Limb (tissue), 2 donors: ENCODE measurements around the gene TDRD7.
"Not testable (repeated sequence)": the region's sequence is repeated elsewhere in the genome, so short reads cannot be mapped to it uniquely, and the experiment has no call there.

ENCODE experiments used
- DNase-seq, 2 donors: peaks; one replicate each; pipeline ENCODE4 v3.0.0-alpha.2; 2016; ENCODE audit errors: extremely low spot score in 2 of 2

Gene TDRD7

GRCh38 chr9:97419309-97419867, 7.5 kb downstream of the TDRD7 start:
- DNase-seq = no peak

- no peak for DNase-seq
Observed at GRCh38 chr9:97425336-97425972, 13.6 kb downstream of the TDRD7 start.

GRCh38 chr9:97425973-97426336, 14.1 kb downstream of the TDRD7 start:
- DNase-seq = no peak

- no peak for DNase-seq
Observed at GRCh38 chr9:97427885-97428284, 16.0 kb downstream of the TDRD7 start.

GRCh38 chr9:97430316-97431043, 18.6 kb downstream of the TDRD7 start:
- no peak for DNase-seq

GRCh38 chr9:97431044-97431441, 19.1 kb downstream of the TDRD7 start:
- DNase-seq = no peak

GRCh38 chr9:97431549-97432143, 19.8 kb downstream of the TDRD7 start:
- DNase-seq = no peak

GRCh38 chr9:97437051-97437600, 25.2 kb downstream of the TDRD7 start:
- no peak for DNase-seq

- DNase-seq = no peak
Observed at GRCh38 chr9:97438257-97438656, 26.4 kb downstream of the TDRD7 start.

GRCh38 chr9:97438666-97439065, 26.8 kb downstream of the TDRD7 start:
- DNase-seq = no peak

GRCh38 chr9:97440160-97440559, 28.3 kb downstream of the TDRD7 start:
- DNase-seq = no peak

- no peak for DNase-seq
Observed at GRCh38 chr9:97441729-97442128, 29.8 kb downstream of the TDRD7 start.

GRCh38 chr9:97445119-97445701, 33.3 kb downstream of the TDRD7 start:
- DNase-seq = no peak

GRCh38 chr9:97447001-97447400, 35.1 kb downstream of the TDRD7 start:
- no peak for DNase-seq

GRCh38 chr9:97453573-97453972, 41.7 kb downstream of the TDRD7 start:
- DNase-seq = not testable (repeated sequence)

- not testable (repeated sequence) for DNase-seq
Observed at GRCh38 chr9:97456841-97457240, 44.9 kb downstream of the TDRD7 start.

GRCh38 chr9:97459326-97459725, 47.4 kb downstream of the TDRD7 start:
- DNase-seq = no peak

- no peak for DNase-seq
Observed at GRCh38 chr9:97462159-97462558, 50.3 kb downstream of the TDRD7 start.

GRCh38 chr9:97462914-97463313, 51.0 kb downstream of the TDRD7 start:
- no peak for DNase-seq

GRCh38 chr9:97468658-97469448, 57.0 kb downstream of the TDRD7 start:
- peak; percentile 43 to 74 for DNase-seq

GRCh38 chr9:97470076-97470475, 58.2 kb downstream of the TDRD7 start:
- no peak for DNase-seq
